SH-SY5Y (cell line): ENCODE measurements around the gene RASAL2.

Source experiments
- GATA2 ChIP-seq: IDR thresholded peaks from 2 replicates; pipeline ENCODE4 v1.6.1; 2011; ENCODE audit warnings: mild to moderate bottlenecking, low read depth, low read length
- GATA3 ChIP-seq: IDR thresholded peaks from 2 replicates; pipeline ENCODE4 v1.6.1; 2011; ENCODE audit warnings: low read depth, mild to moderate bottlenecking, low read length, moderate library complexity

GRCh38 chr1:178337091-178337706 lies 243.3 kb downstream of the RASAL2 start:
- TF ChIP-seq GATA2 (no peak), GATA3 (no peak)
